CD8-positive, alpha-beta memory T cell (primary cell): ENCODE results near the gene ANKDD1A. TPM values are rescaled to one million over a fixed set of nuclear protein-coding genes. Genes with fewer than 3 reads are reported as not detected.

ENCODE experiments used
- CTCF ChIA-PET: fragments of 350-600 bp; sonication (Branson Sonifier 250); formaldehyde crosslinking; loops from one replicate; lab custom pipeline; 2021; ENCODE audit warnings: antibody characterized with exemption; lab: Charles Lee
- POLR2A ChIA-PET: fragments of 350-600 bp; sonication (Branson Sonifier 250); formaldehyde crosslinking; loops from one replicate; lab custom pipeline; 2021; ENCODE audit warnings: antibody characterized with exemption; lab: Charles Lee
- DNase-seq, 5 donors: peaks; one replicate each; pipeline versions ENCODE4 v3.0.0 to v3.0.0-alpha.2; 2020 to 2022; ENCODE audit warnings: mixed read lengths in 1 of 5
- H3K27ac ChIP-seq: one replicate; pipeline ENCODE4 v1.7.0; 2013; ENCODE audit warnings: low read depth, mild to moderate bottlenecking, low read length, moderate library complexity
- H3K27me3 ChIP-seq: 2 replicates; pipeline ENCODE4 v1.7.0; 2013; ENCODE audit warnings: low read length, mild to moderate bottlenecking; ENCODE audit not compliant: insufficient read depth, poor library complexity, severe bottlenecking
- H3K36me3 ChIP-seq: 2 replicates; pipeline ENCODE4 v1.7.0; 2013; ENCODE audit warnings: mild to moderate bottlenecking, low read length, moderate library complexity; ENCODE audit not compliant: insufficient read depth
- H3K4me1 ChIP-seq: 2 replicates; pipeline ENCODE4 v1.7.0; 2013; ENCODE audit warnings: mild to moderate bottlenecking, low read length, moderate library complexity; ENCODE audit not compliant: insufficient read depth
- H3K4me3 ChIP-seq: 2 replicates; pipeline ENCODE4 v1.7.0; 2013; ENCODE audit warnings: mild to moderate bottlenecking, low read length
- H3K9me3 ChIP-seq: 2 replicates; pipeline ENCODE4 v1.7.0; 2013; ENCODE audit warnings: mild to moderate bottlenecking, low read length
- H3K27ac Mint-ChIP-seq, 8 donors: one replicate each; pipeline ENCODE4 v1.8.0; 2020 to 2021; ENCODE audit warnings: mixed read lengths in 8 of 8, mild to moderate bottlenecking in 6 of 8, inconsistent platforms in 3 of 8, moderate library complexity in 3 of 8
- H3K27me3 Mint-ChIP-seq, 2 donors: one replicate each; pipeline ENCODE4 v1.8.0; 2020 to 2021; ENCODE audit warnings: mixed read lengths in 2 of 2, mild to moderate bottlenecking in 1 of 2, moderate library complexity in 1 of 2
- H3K36me3 Mint-ChIP-seq, 3 donors: one replicate each; pipeline ENCODE4 v1.8.0; 2020 to 2021; ENCODE audit warnings: mixed read lengths in 3 of 3, inconsistent platforms in 1 of 3, mild to moderate bottlenecking in 1 of 3
- H3K4me1 Mint-ChIP-seq, 3 donors: one replicate each; pipeline ENCODE4 v1.8.0; 2020 to 2021; ENCODE audit warnings: mixed read lengths in 3 of 3, inconsistent platforms in 1 of 3, mild to moderate bottlenecking in 1 of 3
- H3K4me3 Mint-ChIP-seq, 7 donors: one replicate each; pipeline ENCODE4 v1.8.0; 2020 to 2021; ENCODE audit warnings: mixed read lengths in 7 of 7, mild to moderate bottlenecking in 6 of 7, moderate library complexity in 4 of 7, inconsistent platforms in 2 of 7
- H3K9me3 Mint-ChIP-seq, 5 donors: one replicate each; pipeline ENCODE4 v1.8.0; 2020 to 2022; ENCODE audit warnings: mixed read lengths in 5 of 5, mild to moderate bottlenecking in 3 of 5, moderate library complexity in 2 of 5, inconsistent platforms in 1 of 5
- polyA plus RNA-seq: library from polyadenylated mRNA; unstranded; fragments of 300-500 nt; fragmentation: Illumina TruSeq; gene quantifications from one replicate; pipeline ENCODE4 v1.2.3, GENCODE V29; 2021
- total RNA-seq, 2 experiments: library from RNA; stranded (reverse); gene quantifications; one replicate each; pipeline ENCODE4 v1.2.3, GENCODE V29; 2021

The ANKDD1A gene
- total and polyA plus RNA-seq, 3 experiments from 2014 or later: 2.4 to 3.0 (median 3.0) TPM

- Mint-ChIP-seq H3K4me1 (peaks cover 2 to 24% (median 6%) of the 10 kb centered on the region in 3 donors), H3K4me3 (no peak overlapping the region), H3K36me3 (peaks cover 0 to 35% (median 13%) of the 10 kb centered on the region in 3 donors), H3K27me3 (no peaks in the 10 kb centered on the region), H3K9me3 (no peaks in the 10 kb centered on the region), H3K27ac (peak overlapping the region; percentile 11 to 97 (median 74))
- ChIA-PET POLR2A (no interaction called here), CTCF (no interaction called here)
- no peaks in the 10 kb centered on the region for H3K9me3 ChIP-seq
- DNase-seq: no peak
- no peak overlapping the region for H3K4me3 ChIP-seq
- no peak overlapping the region for H3K27ac ChIP-seq
- H3K36me3 ChIP-seq: peaks cover 9% of the 10 kb centered on the region
- H3K27me3 ChIP-seq: no peaks in the 10 kb centered on the region
- H3K4me1 ChIP-seq: no peaks in the 10 kb centered on the region
These were observed 42.7 kb downstream of the ANKDD1A start for GRCh38 chr15:64954395-64954794.

- peaks cover 2 to 6% (median 3%) of the 10 kb centered on the region in 3 donors for H3K4me1 Mint-ChIP-seq
- no peaks in the 10 kb centered on the region for H3K4me1 ChIP-seq
- H3K4me3 ChIP-seq: no peak overlapping the region
- no peak for DNase-seq
- H3K36me3 ChIP-seq: peaks cover 28% of the 10 kb centered on the region
- H3K27ac ChIP-seq: no peak overlapping the region
- H3K9me3 ChIP-seq: no peaks in the 10 kb centered on the region
- H3K36me3 Mint-ChIP-seq: peaks cover 16 to 79% (median 37%) of the 10 kb centered on the region in 3 donors
- H3K27me3 ChIP-seq: no peaks in the 10 kb centered on the region
- H3K9me3 Mint-ChIP-seq: no peaks in the 10 kb centered on the region
- H3K4me3 Mint-ChIP-seq: no peak overlapping the region
- POLR2A ChIA-PET: no interaction called here
- H3K27me3 Mint-ChIP-seq: no peaks in the 10 kb centered on the region
- CTCF ChIA-PET: no interaction called here
- no peak overlapping the region for H3K27ac Mint-ChIP-seq
These were observed 47.4 kb downstream of the ANKDD1A start for GRCh38 chr15:64959128-64959527.

- H3K4me1 Mint-ChIP-seq: no peaks in the 10 kb centered on the region
- CTCF ChIA-PET: no interaction called here
- DNase-seq: no peak
- Histone ChIP-seq H3K27me3 (no peaks in the 10 kb centered on the region), H3K36me3 (peaks cover 31% of the 10 kb centered on the region), H3K9me3 (no peaks in the 10 kb centered on the region), H3K4me1 (no peaks in the 10 kb centered on the region), H3K27ac (no peak overlapping the region), H3K4me3 (no peak overlapping the region)
- POLR2A ChIA-PET: no interaction called here
- H3K36me3 Mint-ChIP-seq: peaks cover 20 to 89% (median 40%) of the 10 kb centered on the region in 3 donors
- no peaks in the 10 kb centered on the region for H3K27me3 Mint-ChIP-seq
- no peak overlapping the region for H3K27ac Mint-ChIP-seq
- no peak overlapping the region for H3K4me3 Mint-ChIP-seq
- H3K9me3 Mint-ChIP-seq: no peaks in the 10 kb centered on the region
These were observed 48.5 kb downstream of the ANKDD1A start for GRCh38 chr15:64960153-64960552.

- ChIA-PET POLR2A (no interaction called here), CTCF (no interaction called here)
- Mint-ChIP-seq H3K27me3 (no peaks in the 10 kb centered on the region), H3K4me3 (no peak overlapping the region), H3K27ac (peak overlapping the region in 2 of 8 donors; percentile 46 to 60), H3K4me1 (no peaks in the 10 kb centered on the region), H3K36me3 (peaks cover 20 to 86% (median 41%) of the 10 kb centered on the region in 3 donors), H3K9me3 (no peaks in the 10 kb centered on the region)
- Histone ChIP-seq H3K4me1 (no peaks in the 10 kb centered on the region), H3K27ac (no peak overlapping the region), H3K27me3 (no peaks in the 10 kb centered on the region), H3K4me3 (no peak overlapping the region), H3K9me3 (no peaks in the 10 kb centered on the region), H3K36me3 (peaks cover 31% of the 10 kb centered on the region)
- DNase-seq: no peak
These were observed 49.3 kb downstream of the ANKDD1A start for GRCh38 chr15:64961013-64961412.

DNA sequence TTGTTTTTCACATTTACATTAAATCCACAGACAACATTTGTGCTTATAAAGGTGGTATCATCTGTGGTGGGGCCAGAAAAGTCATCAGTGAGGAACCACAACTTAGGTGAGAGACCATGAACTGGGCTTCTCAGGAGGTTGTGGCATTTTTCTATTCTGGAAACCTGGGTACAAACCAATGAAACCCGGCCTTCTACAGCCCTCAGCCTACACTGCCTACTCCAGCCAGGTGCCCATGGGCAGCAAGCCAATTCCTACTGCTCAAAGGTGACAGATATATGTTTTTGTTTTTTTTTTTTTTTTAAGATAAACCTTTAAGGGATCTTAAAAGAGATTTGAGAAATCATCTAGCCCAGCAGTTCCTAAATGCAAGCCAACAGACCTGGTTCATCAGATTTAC is 57.7 kb downstream of the ANKDD1A start:
- no peak overlapping the region for H3K4me3 Mint-ChIP-seq
- ChIA-PET CTCF (no interaction called here), POLR2A (no interaction called here)
- H3K9me3 ChIP-seq: no peaks in the 10 kb centered on the region
- no peaks in the 10 kb centered on the region for H3K9me3 Mint-ChIP-seq
- no peaks in the 10 kb centered on the region for H3K4me1 ChIP-seq
- no peaks in the 10 kb centered on the region for H3K27me3 ChIP-seq
- H3K4me3 ChIP-seq: no peak overlapping the region
- no peaks in the 10 kb centered on the region for H3K27me3 Mint-ChIP-seq
- H3K27ac Mint-ChIP-seq: no peak overlapping the region
- no peak for DNase-seq
- H3K36me3 Mint-ChIP-seq: peaks cover 4 to 73% (median 19%) of the 10 kb centered on the region in 3 donors
- no peaks in the 10 kb centered on the region for H3K4me1 Mint-ChIP-seq
- peaks cover 33% of the 10 kb centered on the region for H3K36me3 ChIP-seq
- no peak overlapping the region for H3K27ac ChIP-seq

- Mint-ChIP-seq H3K4me3 (no peak overlapping the region), H3K9me3 (no peaks in the 10 kb centered on the region), H3K27me3 (no peaks in the 10 kb centered on the region), H3K4me1 (peaks cover 0 to 3% (median 0%) of the 10 kb centered on the region in 3 donors), H3K36me3 (peaks cover 6 to 73% (median 17%) of the 10 kb centered on the region in 3 donors), H3K27ac (no peak overlapping the region)
- Histone ChIP-seq H3K27ac (no peak overlapping the region), H3K4me3 (no peak overlapping the region), H3K27me3 (no peaks in the 10 kb centered on the region), H3K9me3 (no peaks in the 10 kb centered on the region), H3K4me1 (no peaks in the 10 kb centered on the region), H3K36me3 (peaks cover 38% of the 10 kb centered on the region)
- ChIA-PET CTCF (no interaction called here), POLR2A (no interaction called here)
- no peak for DNase-seq
These were observed 59.0 kb downstream of the ANKDD1A start for GRCh38 chr15:64970698-64971097.

- no peak overlapping the region for H3K27ac Mint-ChIP-seq
- CTCF ChIA-PET: no interaction called here
- H3K27ac ChIP-seq: no peak overlapping the region
These were observed 63.7 kb downstream of the ANKDD1A start for GRCh38 chr15:64975390-64975789.

DNA sequence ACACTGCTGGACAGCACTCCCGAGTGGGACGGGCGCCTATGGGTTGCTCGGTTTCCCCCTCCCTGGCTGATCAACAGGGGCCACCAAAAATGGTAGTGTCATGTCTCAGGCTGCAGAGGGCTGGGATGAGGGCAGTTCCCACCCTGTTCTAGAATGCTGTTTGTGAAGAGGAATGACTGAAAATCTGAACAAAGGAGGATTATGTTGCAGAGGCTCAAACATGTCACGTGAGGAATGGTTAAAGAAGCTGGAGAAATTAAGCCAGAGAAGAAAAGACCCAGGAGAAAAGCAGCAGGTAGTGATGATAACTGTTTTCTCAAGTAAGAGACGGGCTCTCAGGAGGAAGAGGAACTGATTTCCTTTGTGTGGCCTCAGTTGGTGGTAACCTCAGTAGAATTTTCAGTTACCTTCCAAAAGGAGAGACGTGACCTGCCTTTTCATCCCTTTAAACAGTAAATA is 67.6 kb downstream of the ANKDD1A start:
- Mint-ChIP-seq H3K27me3 (no peaks in the 10 kb centered on the region), H3K9me3 (no peaks in the 10 kb centered on the region), H3K4me3 (no peak overlapping the region), H3K36me3 (peaks cover 8 to 70% (median 21%) of the 10 kb centered on the region in 3 donors), H3K4me1 (peaks cover 5 to 16% (median 13%) of the 10 kb centered on the region in 3 donors), H3K27ac (peak overlapping the region in 1 of 8 donors; percentile 55)
- H3K4me3 ChIP-seq: no peak overlapping the region
- H3K4me1 ChIP-seq: peaks cover 4% of the 10 kb centered on the region
- ChIA-PET CTCF (no interaction called here), POLR2A (interaction anchor here (0.6 kb wide), 1 partner anchor 16 kb away, joined by 5 read pairs; no protein-coding TSS in a partner anchor)
- no peak overlapping the region for H3K27ac ChIP-seq
- H3K27me3 ChIP-seq: no peaks in the 10 kb centered on the region
- no peak for DNase-seq
- no peaks in the 10 kb centered on the region for H3K9me3 ChIP-seq
- peaks cover 19% of the 10 kb centered on the region for H3K36me3 ChIP-seq

More at GRCh38 chr15:64975390-64975789, 63.7 kb downstream of the ANKDD1A start:
- Mint-ChIP-seq H3K27me3 (no peaks in the 10 kb centered on the region), H3K36me3 (peaks cover 11 to 73% (median 23%) of the 10 kb centered on the region in 3 donors), H3K9me3 (no peaks in the 10 kb centered on the region), H3K4me1 (peaks cover 0 to 10% (median 2%) of the 10 kb centered on the region in 3 donors), H3K4me3 (no peak overlapping the region)
- Histone ChIP-seq H3K27me3 (no peaks in the 10 kb centered on the region), H3K4me3 (no peak overlapping the region), H3K4me1 (no peaks in the 10 kb centered on the region), H3K36me3 (peaks cover 28% of the 10 kb centered on the region), H3K9me3 (no peaks in the 10 kb centered on the region)
- POLR2A ChIA-PET: no interaction called here
- DNase-seq: no peak
